Cardiac fibroblast (primary cell): ENCODE data around the gene PTGER2.

ENCODE experiments used
- DNase-seq, 2 donors: peaks; one replicate each; pipeline versions ENCODE4 v3.0.0 to v3.0.0-alpha.2; 2010; ENCODE audit warnings: low read depth in 2 of 2
- H3K4me3 ChIP-seq, 2 donors: replicated peaks in 1 of 2; 1 replicate in 1 of 2; 2 replicates in 1 of 2; pipeline ENCODE4 v1.5.1; 2011; ENCODE audit warnings: low read depth in 2 of 2, low read length in 2 of 2, mild to moderate bottlenecking in 2 of 2, moderate library complexity in 1 of 2
- TF ChIP-seq, protein P1 (sequence below): IDR thresholded peaks from one replicate; pipeline ENCODE4 v1.5.1; 2011; ENCODE audit warnings: low read depth, mild to moderate bottlenecking, low read length, inconsistent platforms

The PTGER2 gene

DNA sequence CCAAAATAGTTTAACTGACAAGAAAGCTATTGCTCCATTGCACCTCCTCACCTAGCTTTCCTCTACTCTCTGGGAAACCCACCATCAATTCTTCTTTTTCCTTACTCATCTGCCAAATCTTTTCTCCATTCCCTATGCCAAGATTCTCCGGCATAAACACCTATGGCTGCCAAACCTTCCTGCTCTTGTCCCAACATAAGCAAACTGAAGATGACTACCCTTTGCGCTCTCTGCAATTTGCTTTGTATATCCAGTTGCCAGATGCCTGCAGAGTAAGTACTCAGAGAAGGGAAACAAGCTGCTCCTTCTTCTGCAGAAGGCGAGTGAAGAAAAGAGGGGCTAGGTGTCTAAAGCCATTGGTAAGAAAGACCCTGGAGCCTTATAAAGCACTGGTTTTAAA lies 11.5 kb downstream of the PTGER2 start:
- H3K4me3 ChIP-seq = no peak overlapping the region
- TF ChIP-seq, protein P1, sequence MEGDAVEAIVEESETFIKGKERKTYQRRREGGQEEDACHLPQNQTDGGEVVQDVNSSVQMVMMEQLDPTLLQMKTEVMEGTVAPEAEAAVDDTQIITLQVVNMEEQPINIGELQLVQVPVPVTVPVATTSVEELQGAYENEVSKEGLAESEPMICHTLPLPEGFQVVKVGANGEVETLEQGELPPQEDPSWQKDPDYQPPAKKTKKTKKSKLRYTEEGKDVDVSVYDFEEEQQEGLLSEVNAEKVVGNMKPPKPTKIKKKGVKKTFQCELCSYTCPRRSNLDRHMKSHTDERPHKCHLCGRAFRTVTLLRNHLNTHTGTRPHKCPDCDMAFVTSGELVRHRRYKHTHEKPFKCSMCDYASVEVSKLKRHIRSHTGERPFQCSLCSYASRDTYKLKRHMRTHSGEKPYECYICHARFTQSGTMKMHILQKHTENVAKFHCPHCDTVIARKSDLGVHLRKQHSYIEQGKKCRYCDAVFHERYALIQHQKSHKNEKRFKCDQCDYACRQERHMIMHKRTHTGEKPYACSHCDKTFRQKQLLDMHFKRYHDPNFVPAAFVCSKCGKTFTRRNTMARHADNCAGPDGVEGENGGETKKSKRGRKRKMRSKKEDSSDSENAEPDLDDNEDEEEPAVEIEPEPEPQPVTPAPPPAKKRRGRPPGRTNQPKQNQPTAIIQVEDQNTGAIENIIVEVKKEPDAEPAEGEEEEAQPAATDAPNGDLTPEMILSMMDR = no peak
- DNase-seq = no peak

DNA sequence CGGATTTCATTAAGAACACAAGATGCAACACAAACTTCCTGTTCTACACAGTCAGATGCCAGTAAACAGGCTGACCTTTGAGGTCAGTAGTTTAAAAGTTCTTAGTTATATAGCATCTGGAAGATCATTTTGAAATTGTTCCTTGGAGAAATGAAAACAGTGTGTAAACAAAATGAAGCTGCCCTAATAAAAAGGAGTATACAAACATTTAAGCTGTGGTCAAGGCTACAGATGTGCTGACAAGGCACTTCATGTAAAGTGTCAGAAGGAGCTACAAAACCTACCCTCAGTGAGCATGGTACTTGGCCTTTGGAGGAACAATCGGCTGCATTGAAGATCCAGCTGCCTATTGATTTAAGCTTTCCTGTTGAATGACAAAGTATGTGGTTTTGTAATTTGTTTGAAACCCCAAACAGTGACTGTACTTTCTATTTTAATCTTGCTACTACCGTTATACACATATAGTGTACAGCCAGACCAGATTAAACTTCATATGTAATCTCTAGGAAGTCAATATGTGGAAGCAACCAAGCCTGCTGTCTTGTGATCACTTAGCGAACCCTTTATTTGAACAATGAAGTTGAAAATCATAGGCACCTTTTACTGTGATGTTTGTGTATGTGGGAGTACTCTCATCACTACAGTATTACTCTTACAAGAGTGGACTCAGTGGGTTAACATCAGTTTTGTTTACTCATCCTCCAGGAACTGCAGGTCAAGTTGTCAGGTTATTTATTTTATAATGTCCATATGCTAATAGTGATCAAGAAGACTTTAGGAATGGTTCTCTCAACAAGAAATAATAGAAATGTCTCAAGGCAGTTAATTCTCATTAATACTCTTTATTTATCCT lies 13.5 kb downstream of the PTGER2 start:
- H3K4me3 ChIP-seq = no peak overlapping the region
- TF ChIP-seq, protein P1 = no peak
- DNase-seq = peak; percentile 52 to 56

DNA sequence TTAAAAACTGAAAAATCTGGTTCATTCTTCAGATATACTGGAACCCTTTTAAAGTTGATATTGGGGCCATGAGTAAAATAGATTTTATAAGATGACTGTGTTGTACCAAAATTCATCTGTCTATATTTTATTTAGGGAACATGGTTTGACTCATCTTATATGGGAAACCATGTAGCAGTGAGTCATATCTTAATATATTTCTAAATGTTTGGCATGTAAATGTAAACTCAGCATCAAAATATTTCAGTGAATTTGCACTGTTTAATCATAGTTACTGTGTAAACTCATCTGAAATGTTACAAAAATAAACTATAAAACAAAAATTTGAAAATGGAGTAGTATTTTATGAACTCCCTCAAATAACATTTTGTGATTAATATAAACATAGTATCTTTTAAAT lies 14.2 kb downstream of the PTGER2 start:
- peak in 1 of 2 donors; percentile 79 for DNase-seq
- TF ChIP-seq, protein P1 = no peak
- H3K4me3 ChIP-seq = no peak overlapping the region

DNA sequence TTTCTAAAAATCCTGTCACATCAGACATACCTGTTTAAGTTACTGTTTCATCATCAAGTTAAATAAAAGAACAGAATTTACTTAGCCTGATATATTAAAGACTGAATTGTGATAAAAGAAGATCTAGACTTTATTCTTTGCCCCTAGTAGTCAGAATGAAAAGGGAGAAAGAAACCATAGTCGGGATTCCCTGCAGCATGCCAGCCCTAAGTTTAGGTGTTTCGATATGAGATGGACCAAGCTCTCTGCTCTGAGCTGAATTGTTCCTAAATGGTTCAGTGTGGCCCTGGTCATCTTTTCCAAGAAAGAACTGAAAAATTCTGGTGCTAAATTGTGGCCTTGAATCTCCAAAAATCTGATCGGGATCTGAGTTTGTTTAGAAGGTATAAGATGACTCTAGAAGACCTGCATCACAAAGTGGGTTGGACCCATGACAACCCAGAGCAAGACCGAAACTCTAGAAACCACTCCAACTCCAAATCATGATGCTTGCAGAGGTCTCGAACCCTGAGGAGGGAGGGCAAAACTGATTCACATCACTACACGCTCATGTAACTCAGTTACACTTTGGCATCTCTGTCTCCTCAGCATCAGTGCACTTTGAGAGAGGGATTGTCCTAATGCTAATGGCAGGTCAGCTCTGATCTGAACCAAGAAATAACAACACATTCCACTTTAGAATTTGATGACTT lies 15.7 kb downstream of the PTGER2 start:
- TF ChIP-seq, protein P1 = no peak
- H3K4me3 ChIP-seq = no peak overlapping the region
- DNase-seq = no peak

DNA sequence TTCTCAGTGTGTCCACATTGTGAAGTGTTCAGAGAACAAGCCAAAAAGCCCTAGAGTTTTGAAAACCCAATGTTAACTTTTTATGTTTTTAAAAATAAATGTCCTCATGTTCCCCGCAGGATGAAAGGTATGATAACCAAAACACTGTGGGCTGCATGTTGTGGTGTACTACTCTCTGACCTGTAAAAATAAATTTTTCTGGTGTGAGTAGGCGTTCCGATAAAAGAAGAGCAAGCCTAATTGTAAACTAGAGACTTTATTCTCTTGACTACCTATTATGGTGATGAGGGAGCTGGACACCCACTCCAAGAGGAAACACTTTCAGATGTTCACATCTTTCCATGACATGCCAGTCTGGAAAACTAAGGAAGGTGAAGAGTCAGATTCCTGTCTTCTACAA lies 18.2 kb downstream of the PTGER2 start:
- H3K4me3 ChIP-seq = no peak overlapping the region
- TF ChIP-seq, protein P1 = no peak
- DNase-seq = peak in 1 of 2 donors; percentile 25

DNA sequence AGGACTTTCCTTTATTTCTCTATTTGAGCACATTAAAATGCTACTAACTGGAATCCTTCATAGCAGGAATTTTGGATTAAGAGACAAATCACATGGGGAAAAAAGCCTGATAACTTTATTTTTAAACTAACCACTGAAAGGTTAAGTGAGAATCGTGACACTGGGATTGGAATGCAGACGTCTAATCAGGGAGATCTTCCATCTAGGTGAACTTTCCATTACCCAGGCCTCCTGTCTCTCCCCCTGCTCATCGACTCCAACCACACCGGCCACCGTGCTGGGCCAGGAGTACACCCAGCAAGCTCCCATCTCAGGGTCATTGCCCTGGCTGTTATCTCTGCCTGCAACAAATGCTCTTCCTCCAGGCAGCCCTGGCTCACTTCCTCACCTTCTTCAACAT lies 19.0 kb downstream of the PTGER2 start:
- TF ChIP-seq, protein P1 = no peak
- no peak for DNase-seq
- H3K4me3 ChIP-seq = no peak overlapping the region
